Neural cell (in vitro differentiated cells): ENCODE measurements around the gene ADAP1. TPM values are rescaled to one million over a fixed set of nuclear protein-coding genes. Genes with fewer than 3 reads are reported as not detected.
A peak's percentile ranks its signal among the peaks of the same experiment; 100 is the strongest.

ENCODE experiments used
- H2AFZ ChIP-seq: fragments of 200-600, 300-800 bp; sonication (generic), shearing (Covaris generic); 2 replicates; pipeline ENCODE4 v1.6.0; 2014; ENCODE audit warnings: low read depth, mild to moderate bottlenecking, antibody characterized with exemption, low read length, moderate library complexity
- H3F3A ChIP-seq: fragments of 200-600 bp; shearing (Covaris generic); 2 replicates; pipeline ENCODE4 v1.6.1; 2016; ENCODE audit warnings: mild to moderate bottlenecking, moderate library complexity, mixed read lengths, antibody characterized with exemption, low read length; ENCODE audit not compliant: insufficient read depth, poor library complexity, severe bottlenecking
- H3K27ac ChIP-seq: fragments of 200-600, 300-800 bp; sonication (generic), shearing (Covaris generic); 2 replicates; pipeline ENCODE4 v1.5.1; 2014; ENCODE audit warnings: mild to moderate bottlenecking, low read length, moderate library complexity
- H3K27me3 ChIP-seq: fragments of 300-800, 200-600 bp; sonication (generic), shearing (Covaris generic); 2 replicates; pipeline ENCODE4 v1.6.0; 2014; ENCODE audit warnings: mild to moderate bottlenecking, low read depth, low read length, moderate library complexity; ENCODE audit not compliant: insufficient read depth
- H3K36me3 ChIP-seq: fragments of 300-800, 200-600 bp; sonication (generic), shearing (Covaris generic); 2 replicates; pipeline ENCODE4 v1.5.1; 2014; ENCODE audit warnings: mild to moderate bottlenecking, antibody characterized with exemption, low read length, moderate library complexity; ENCODE audit not compliant: insufficient read depth
- H3K4me2 ChIP-seq: fragments of 300-800, 200-600 bp; sonication (generic), shearing (Covaris generic); 2 replicates; pipeline ENCODE4 v1.6.0; 2014; ENCODE audit warnings: mild to moderate bottlenecking, low read length
- H3K4me3 ChIP-seq: fragments of 300-800, 200-600 bp; sonication (generic), shearing (Covaris generic); 2 replicates; pipeline ENCODE4 v1.5.1; 2014; ENCODE audit warnings: mild to moderate bottlenecking, low read length, moderate library complexity
- H3K79me2 ChIP-seq: fragments of 200-600 bp; shearing (Covaris generic); replicated peaks from 2 replicates; pipeline ENCODE4 v1.6.0; 2014; ENCODE audit warnings: mild to moderate bottlenecking, low read length, moderate library complexity; ENCODE audit not compliant: insufficient read depth
- H3K9ac ChIP-seq: fragments of 300-800, 200-600 bp; sonication (generic), shearing (Covaris generic); 2 replicates; pipeline ENCODE4 v1.6.1; 2016; ENCODE audit warnings: mild to moderate bottlenecking, low read length, mixed read lengths
- H3K9me2 ChIP-seq: fragments of 200-600 bp; shearing (Covaris generic); 2 replicates; pipeline ENCODE4 v1.6.1; 2016; ENCODE audit warnings: mild to moderate bottlenecking, low read length, mixed read lengths; ENCODE audit not compliant: insufficient read depth
- H3K9me3 ChIP-seq: fragments of 200-600, 300-800 bp; sonication (generic), shearing (Covaris generic); 2 replicates; pipeline ENCODE4 v1.6.1; 2016; ENCODE audit warnings: mild to moderate bottlenecking, mixed run types, low read length, moderate library complexity, mixed read lengths
- H4K20me1 ChIP-seq: fragments of 200-600 bp; shearing (Covaris generic); 2 replicates; pipeline ENCODE4 v1.6.1; 2016; ENCODE audit warnings: mild to moderate bottlenecking, mixed run types; ENCODE audit not compliant: insufficient read depth
- EP300 ChIP-seq: fragments of 450-650 bp; conservative IDR thresholded peaks from 2 replicates; pipeline ENCODE4 v1.6.1; 2014; ENCODE audit warnings: antibody characterized with exemption, mild to moderate bottlenecking, moderate library complexity; ENCODE audit not compliant: poor library complexity, severe bottlenecking
- EZH2 ChIP-seq: fragments of 200-600, 300-800 bp; shearing (Covaris generic), sonication (generic); IDR thresholded peaks from 2 replicates; pipeline ENCODE4 v1.6.1; 2014; ENCODE audit warnings: antibody characterized with exemption, low read length, borderline replicate concordance, mild to moderate bottlenecking; ENCODE audit not compliant: insufficient read depth, poor library complexity, severe bottlenecking
- MXI1 ChIP-seq: fragments of 450-650 bp; conservative IDR thresholded peaks from 2 replicates; pipeline ENCODE4 v1.6.1; 2014; ENCODE audit warnings: antibody characterized with exemption, mild to moderate bottlenecking; ENCODE audit not compliant: poor library complexity, severe bottlenecking
- POLR2AphosphoS5 ChIP-seq: IDR thresholded peaks from 2 replicates; pipeline ENCODE4 v1.6.1; 2012
- RAD21 ChIP-seq: fragments of 450-650 bp; conservative IDR thresholded peaks from 2 replicates; pipeline ENCODE4 v1.6.1; 2014; ENCODE audit warnings: antibody characterized with exemption, mild to moderate bottlenecking, moderate library complexity
- SMC3 ChIP-seq: fragments of 450-650 bp; conservative IDR thresholded peaks from 2 replicates; pipeline ENCODE4 v1.6.1; 2014; ENCODE audit warnings: antibody characterized with exemption, mild to moderate bottlenecking, moderate library complexity; ENCODE audit not compliant: poor library complexity
- TAF1 ChIP-seq: IDR thresholded peaks from 2 replicates; pipeline ENCODE4 v1.6.1; 2012; ENCODE audit warnings: low read depth
- polyA plus RNA-seq: library from polyadenylated mRNA; depleted of rRNA; stranded (reverse); fragments of >200 nt; gene quantifications from 2 replicates; pipeline ENCODE4 v1.2.3, GENCODE V29; 2014
- TF ChIP-seq, protein P1 (sequence below): IDR thresholded peaks from 2 replicates; pipeline ENCODE4 v1.6.1; 2012; ENCODE audit warnings: borderline replicate concordance
- TF ChIP-seq, protein P2 (sequence below): fragments of 450-650 bp; IDR thresholded peaks from 2 replicates; pipeline ENCODE4 v1.5.1; 2014; ENCODE audit warnings: antibody characterized with exemption, mild to moderate bottlenecking, moderate library complexity; ENCODE audit not compliant: poor library complexity, severe bottlenecking

ADAP1 gene
- polyA plus RNA-seq, 1 donor from 2014 or later, result 76.8 TPM

DNA sequence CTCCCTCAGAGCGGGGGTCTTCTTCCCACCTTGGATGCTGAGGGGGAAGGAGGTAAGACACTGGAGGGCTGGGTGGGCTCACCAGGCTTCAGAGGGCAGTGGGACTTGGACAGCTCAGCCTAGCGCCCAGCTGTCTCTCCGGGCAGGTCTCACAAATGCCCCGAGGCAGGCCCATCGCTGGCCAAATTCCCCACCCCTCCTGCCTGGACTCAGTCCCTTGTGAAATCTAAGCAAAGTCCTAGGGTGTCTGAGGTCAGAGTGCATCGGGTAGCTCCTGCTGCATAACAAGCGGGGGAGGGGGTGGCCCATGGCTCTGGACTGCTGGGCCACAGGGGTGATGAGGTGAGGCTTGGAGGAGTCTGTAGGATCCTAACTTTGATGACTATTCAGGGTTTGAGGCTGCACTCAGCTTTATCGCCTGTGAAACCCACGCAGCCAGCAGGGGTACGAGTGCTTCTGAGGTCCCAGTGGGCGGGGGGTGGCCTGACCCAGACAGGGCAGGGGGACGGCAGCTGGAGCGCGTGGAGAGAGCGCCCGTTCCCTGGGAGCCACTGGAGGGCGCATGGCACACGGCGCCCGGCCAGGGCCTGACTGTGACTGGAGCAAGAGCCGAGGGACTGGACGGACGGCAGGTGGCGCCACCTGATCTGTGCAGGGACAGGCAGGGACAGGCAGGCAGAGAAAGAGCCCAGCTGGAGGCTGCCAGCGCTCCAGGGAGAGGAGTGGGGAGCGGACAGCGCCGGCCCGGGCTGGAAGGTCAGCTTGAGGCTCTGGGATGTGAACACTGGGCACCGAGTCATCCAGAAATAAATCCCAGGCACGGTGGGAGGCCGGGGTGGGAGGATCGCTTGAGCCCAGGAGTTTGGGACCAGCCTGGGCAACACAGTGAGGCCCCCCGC is 38.5 kb upstream of the ADAP1 start:
- Histone ChIP-seq H4K20me1 (no peaks in the 10 kb centered on the region), H3K4me3 (no peak overlapping the region), H3K9me2 (no peaks in the 10 kb centered on the region), H3K4me2 (no peak overlapping the region), H3F3A (no peaks in the 10 kb centered on the region), H3K9ac (peak overlapping the region; percentile 12), H3K79me2 (no peaks in the 10 kb centered on the region), H3K27ac (no peak overlapping the region), H3K27me3 (no peaks in the 10 kb centered on the region), H3K36me3 (no peaks in the 10 kb centered on the region), H3K9me3 (no peaks in the 10 kb centered on the region), H2AFZ (no peak overlapping the region)
- peak; percentile 97 for TF ChIP-seq SMC3
- TF ChIP-seq, protein P1, sequence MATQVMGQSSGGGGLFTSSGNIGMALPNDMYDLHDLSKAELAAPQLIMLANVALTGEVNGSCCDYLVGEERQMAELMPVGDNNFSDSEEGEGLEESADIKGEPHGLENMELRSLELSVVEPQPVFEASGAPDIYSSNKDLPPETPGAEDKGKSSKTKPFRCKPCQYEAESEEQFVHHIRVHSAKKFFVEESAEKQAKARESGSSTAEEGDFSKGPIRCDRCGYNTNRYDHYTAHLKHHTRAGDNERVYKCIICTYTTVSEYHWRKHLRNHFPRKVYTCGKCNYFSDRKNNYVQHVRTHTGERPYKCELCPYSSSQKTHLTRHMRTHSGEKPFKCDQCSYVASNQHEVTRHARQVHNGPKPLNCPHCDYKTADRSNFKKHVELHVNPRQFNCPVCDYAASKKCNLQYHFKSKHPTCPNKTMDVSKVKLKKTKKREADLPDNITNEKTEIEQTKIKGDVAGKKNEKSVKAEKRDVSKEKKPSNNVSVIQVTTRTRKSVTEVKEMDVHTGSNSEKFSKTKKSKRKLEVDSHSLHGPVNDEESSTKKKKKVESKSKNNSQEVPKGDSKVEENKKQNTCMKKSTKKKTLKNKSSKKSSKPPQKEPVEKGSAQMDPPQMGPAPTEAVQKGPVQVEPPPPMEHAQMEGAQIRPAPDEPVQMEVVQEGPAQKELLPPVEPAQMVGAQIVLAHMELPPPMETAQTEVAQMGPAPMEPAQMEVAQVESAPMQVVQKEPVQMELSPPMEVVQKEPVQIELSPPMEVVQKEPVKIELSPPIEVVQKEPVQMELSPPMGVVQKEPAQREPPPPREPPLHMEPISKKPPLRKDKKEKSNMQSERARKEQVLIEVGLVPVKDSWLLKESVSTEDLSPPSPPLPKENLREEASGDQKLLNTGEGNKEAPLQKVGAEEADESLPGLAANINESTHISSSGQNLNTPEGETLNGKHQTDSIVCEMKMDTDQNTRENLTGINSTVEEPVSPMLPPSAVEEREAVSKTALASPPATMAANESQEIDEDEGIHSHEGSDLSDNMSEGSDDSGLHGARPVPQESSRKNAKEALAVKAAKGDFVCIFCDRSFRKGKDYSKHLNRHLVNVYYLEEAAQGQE, result no peak
- TF ChIP-seq RAD21, result peak; percentile 95
- no peak for TF ChIP-seq MXI1
- TF ChIP-seq EZH2, result no peak
- TF ChIP-seq, protein P2, sequence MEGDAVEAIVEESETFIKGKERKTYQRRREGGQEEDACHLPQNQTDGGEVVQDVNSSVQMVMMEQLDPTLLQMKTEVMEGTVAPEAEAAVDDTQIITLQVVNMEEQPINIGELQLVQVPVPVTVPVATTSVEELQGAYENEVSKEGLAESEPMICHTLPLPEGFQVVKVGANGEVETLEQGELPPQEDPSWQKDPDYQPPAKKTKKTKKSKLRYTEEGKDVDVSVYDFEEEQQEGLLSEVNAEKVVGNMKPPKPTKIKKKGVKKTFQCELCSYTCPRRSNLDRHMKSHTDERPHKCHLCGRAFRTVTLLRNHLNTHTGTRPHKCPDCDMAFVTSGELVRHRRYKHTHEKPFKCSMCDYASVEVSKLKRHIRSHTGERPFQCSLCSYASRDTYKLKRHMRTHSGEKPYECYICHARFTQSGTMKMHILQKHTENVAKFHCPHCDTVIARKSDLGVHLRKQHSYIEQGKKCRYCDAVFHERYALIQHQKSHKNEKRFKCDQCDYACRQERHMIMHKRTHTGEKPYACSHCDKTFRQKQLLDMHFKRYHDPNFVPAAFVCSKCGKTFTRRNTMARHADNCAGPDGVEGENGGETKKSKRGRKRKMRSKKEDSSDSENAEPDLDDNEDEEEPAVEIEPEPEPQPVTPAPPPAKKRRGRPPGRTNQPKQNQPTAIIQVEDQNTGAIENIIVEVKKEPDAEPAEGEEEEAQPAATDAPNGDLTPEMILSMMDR, result peak; percentile 99
- peak; percentile 33 for TF ChIP-seq EP300
- peak; percentile 51 for TF ChIP-seq POLR2AphosphoS5

DNA sequence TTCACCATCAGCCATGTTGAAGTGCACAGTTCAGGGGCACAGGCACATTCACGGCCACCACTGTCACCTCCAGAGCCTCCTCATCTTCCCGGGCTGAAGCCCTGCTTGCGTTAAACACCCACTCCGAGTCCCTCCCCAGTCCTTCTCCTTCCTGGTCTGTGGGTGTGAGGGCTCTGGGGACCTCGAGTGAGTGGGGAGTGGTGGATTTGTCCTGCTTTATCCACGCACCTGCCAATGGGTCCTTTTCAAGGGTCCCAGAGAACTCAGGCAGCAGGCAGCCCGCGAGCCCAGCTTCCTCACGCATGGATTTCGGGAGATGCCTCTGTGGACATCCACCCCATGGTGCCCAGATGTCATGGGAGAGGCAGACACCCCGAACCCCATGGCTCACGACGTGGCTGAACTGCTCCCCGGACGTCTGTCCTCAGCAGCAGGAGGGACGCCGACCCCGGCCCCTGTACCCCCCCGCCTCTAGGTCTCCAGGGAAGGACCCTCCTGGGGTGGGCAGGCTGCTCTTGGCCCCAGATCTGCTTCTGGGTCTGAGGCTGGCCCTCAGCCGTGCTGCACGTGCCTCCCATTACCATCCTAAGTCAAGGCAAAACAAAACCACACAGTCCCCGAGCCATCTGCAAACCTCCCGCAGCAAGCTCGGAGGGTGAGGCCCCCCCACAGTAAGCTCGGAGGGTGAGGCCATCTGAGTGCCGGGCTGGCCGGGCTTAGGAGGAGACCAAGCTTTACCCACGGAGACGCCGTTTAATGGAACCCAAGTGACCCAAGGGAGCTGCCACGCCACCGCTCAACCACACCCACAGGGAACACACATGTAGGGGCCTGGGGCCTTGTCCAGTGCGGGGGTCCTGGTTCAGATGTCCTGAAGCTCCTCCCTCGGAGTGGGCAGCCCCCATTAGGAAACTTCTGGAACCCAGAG is 37.5 kb upstream of the ADAP1 start:
- H3K79me2 ChIP-seq, result no peaks in the 10 kb centered on the region
- H3K36me3 ChIP-seq, result no peaks in the 10 kb centered on the region
- no peaks in the 10 kb centered on the region for H3K9me2 ChIP-seq
- H3K9ac ChIP-seq, result no peak overlapping the region
- H3K4me3 ChIP-seq, result no peak overlapping the region
- TF ChIP-seq EP300 (no peak), TAF1 (no peak), RAD21 (no peak), MXI1 (no peak), POLR2AphosphoS5 (no peak)
- TF ChIP-seq, protein P1, result no peak
- TF ChIP-seq, protein P2, result no peak
- H3K4me2 ChIP-seq, result no peak overlapping the region
- no peaks in the 10 kb centered on the region for H3K9me3 ChIP-seq
- no peaks in the 10 kb centered on the region for H3F3A ChIP-seq
- H4K20me1 ChIP-seq, result no peaks in the 10 kb centered on the region
- no peak overlapping the region for H3K27ac ChIP-seq
- no peak overlapping the region for H2AFZ ChIP-seq
- no peaks in the 10 kb centered on the region for H3K27me3 ChIP-seq
